SK-N-SH (cell line): ENCODE results near the gene FAF2. TPM values are rescaled to one million over a fixed set of nuclear protein-coding genes. Genes with fewer than 3 reads are reported as not detected.

Experiments used
- CTCF ChIA-PET: fragments of 300-600, 350-600 bp; formaldehyde crosslinking; extraction: SDS; loops from one replicate; lab custom pipeline; 2021; lab: Yijun Ruan, JAX
- POLR2A ChIA-PET: fragments of 350-600 bp; sonication (Branson Sonifier 250); formaldehyde crosslinking; extraction: SDS; loops from one replicate; lab custom pipeline; 2020; ENCODE audit warnings: antibody characterized with exemption, inconsistent platforms; lab: Yijun Ruan, JAX
- DNase-seq: peaks from one replicate; pipeline ENCODE4 v3.0.0; 2012
- H2AFZ ChIP-seq: fragments of 200-600 bp; sonication (generic); 2 replicates; pipeline ENCODE4 v1.8.1; 2016; ENCODE audit warnings: antibody characterized with exemption, mild to moderate bottlenecking, low read depth
- H3F3A ChIP-seq: fragments of 200-600 bp; sonication (generic); replicated peaks from 2 replicates; pipeline ENCODE3; 2016; ENCODE audit warnings: antibody characterized with exemption, mild to moderate bottlenecking; ENCODE audit not compliant: insufficient read depth
- H3K27ac ChIP-seq, 2 experiments: fragments of 200-500 bp in 1 of 2; fragments of 200-600 bp in 1 of 2; sonication (Bioruptor generic) in 1 of 2; sonication (generic), shearing (Covaris generic) in 1 of 2; 2 replicates each; pipeline versions ENCODE4 v1.5.1 to v1.6.1; 2014 to 2016; ENCODE audit warnings: low read depth in 2 of 2, inconsistent platforms in 1 of 2, low read length in 1 of 2, mild to moderate bottlenecking in 1 of 2, mixed read lengths in 1 of 2
- H3K27me3 ChIP-seq: fragments of 200-600 bp; sonication (generic), shearing (Covaris generic); 2 replicates; pipeline ENCODE4 v1.6.1; 2016; ENCODE audit warnings: mixed run types; ENCODE audit not compliant: insufficient read depth
- H3K36me3 ChIP-seq, 2 experiments: fragments of 200-500 bp in 1 of 2; fragments of 200-600 bp in 1 of 2; sonication (Bioruptor generic) in 1 of 2; sonication (generic) in 1 of 2; replicated peaks in 1 of 2; 2 replicates each; pipeline versions ENCODE3 to v1.5.1; 2014 to 2016; ENCODE audit warnings: low read length in 1 of 2, mild to moderate bottlenecking in 1 of 2; ENCODE audit not compliant: insufficient read depth in 2 of 2, control insufficient read depth in 1 of 2
- H3K4me1 ChIP-seq, 2 experiments: fragments of 200-500 bp in 1 of 2; fragments of 200-600 bp in 1 of 2; sonication (Bioruptor generic) in 1 of 2; sonication (generic), shearing (Covaris generic) in 1 of 2; 2 replicates each; pipeline versions ENCODE4 v1.5.1 to v1.6.1; 2014 to 2016; ENCODE audit warnings: low read depth in 1 of 2, low read length in 1 of 2, mixed run types in 1 of 2; ENCODE audit not compliant: insufficient read depth in 2 of 2, control insufficient read depth in 1 of 2
- H3K4me2 ChIP-seq: fragments of 200-600 bp; sonication (generic), shearing (Covaris generic); 2 replicates; pipeline ENCODE4 v1.6.1; 2017; ENCODE audit warnings: mixed run types
- H3K4me3 ChIP-seq, 2 experiments: fragments of 200-500 bp in 1 of 2; fragments of 200-600 bp in 1 of 2; sonication (Bioruptor generic) in 1 of 2; sonication (generic), shearing (Covaris generic) in 1 of 2; 2 replicates each; pipeline versions ENCODE4 v1.5.1 to v1.8.1; 2014 to 2016; ENCODE audit warnings: low read depth in 2 of 2, inconsistent platforms in 1 of 2, low read length in 1 of 2, mild to moderate bottlenecking in 1 of 2, mixed read lengths in 1 of 2, moderate library complexity in 1 of 2
- H3K79me2 ChIP-seq: fragments of 200-600 bp; sonication (generic); 2 replicates; pipeline ENCODE4 v1.8.1; 2017; ENCODE audit warnings: mild to moderate bottlenecking; ENCODE audit not compliant: insufficient read depth
- H3K9ac ChIP-seq: fragments of 200-600 bp; sonication (generic); 2 replicates; pipeline ENCODE4 v1.6.1; 2017; ENCODE audit warnings: mixed run types
- H3K9me2 ChIP-seq: fragments of 200-600 bp; sonication (generic); 2 replicates; pipeline ENCODE4 v1.6.1; 2017; ENCODE audit warnings: mixed run types
- H3K9me3 ChIP-seq: fragments of 200-600 bp; sonication (generic); 2 replicates; pipeline ENCODE4 v1.6.1; 2017; ENCODE audit warnings: mixed run types, mild to moderate bottlenecking, moderate library complexity
- H4K20me1 ChIP-seq: fragments of 200-600 bp; sonication (generic); 2 replicates; pipeline ENCODE4 v1.6.1; 2017; ENCODE audit warnings: mild to moderate bottlenecking, mixed run types; ENCODE audit not compliant: insufficient read depth
- FOXJ3 ChIP-seq: sonication (generic); formaldehyde crosslinking; IDR thresholded peaks from 2 replicates; pipeline ENCODE4 v1.5.1; 2020; ENCODE audit warnings: mild to moderate bottlenecking, missing genetic modification reagents
- GABPA ChIP-seq: IDR thresholded peaks from 2 replicates; pipeline ENCODE4 v1.4.0; 2012; ENCODE audit warnings: low read depth, mild to moderate bottlenecking
- PBX3 ChIP-seq: IDR thresholded peaks from 2 replicates; pipeline ENCODE4; 2012
- RAD21 ChIP-seq: IDR thresholded peaks from 2 replicates; pipeline ENCODE4 v1.6.1; 2012; ENCODE audit warnings: mild to moderate bottlenecking, low read length
- REST ChIP-seq: IDR thresholded peaks from 2 replicates; pipeline ENCODE4 v1.6.1; 2012; ENCODE audit warnings: mild to moderate bottlenecking, low read depth, low read length, moderate library complexity
- USF1 ChIP-seq: IDR thresholded peaks from 2 replicates; pipeline ENCODE4 v1.4.0; 2012; ENCODE audit warnings: low read depth, borderline replicate concordance
- WGBS: methylation state at CpG from one replicate; pipeline ENCODE4 v1.1.6; 2017; ENCODE audit warnings: low lambda C conversion rate; 5-methylcytosine and 5-hydroxymethylcytosine counted together
- polyA plus RNA-seq, 3 experiments: library from polyadenylated mRNA; depleted of rRNA; stranded (reverse); fragments of >200 nt; gene quantifications; 2 replicates each; pipeline ENCODE4 v1.2.3, GENCODE V29; 2012

FAF2 gene
- polyA plus RNA-seq, 1 of the 3 experiments (the other 2 are of a cell fraction) = 25.5 TPM

GRCh38 chr5:176521699-176522263 lies 73.6 kb downstream of the FAF2 start (continued):
- TF ChIP-seq REST (no peak), PBX3 (no peak), RAD21 (no peak), USF1 (no peak)
- TF ChIP-seq, all 33 proteins: peak for 0

GRCh38 chr5:176524138-176524537 lies 76.0 kb downstream of the FAF2 start:
- POLR2A ChIA-PET = no interaction called here

More at GRCh38 chr5:176524138-176524537, 76.0 kb downstream of the FAF2 start:
- H3K9ac ChIP-seq = no peak overlapping the region
- no peak overlapping the region for H3K4me3 ChIP-seq
- H3K9me2 ChIP-seq = no peaks in the 10 kb centered on the region
- no peak overlapping the region for H3K4me2 ChIP-seq
- CTCF ChIA-PET = interaction anchor here (1.4 kb wide), 1 partner anchor 8 kb away, joined by 4 read pairs; no protein-coding TSS in a partner anchor
- no peak overlapping the region for H3K27ac ChIP-seq
- H3F3A ChIP-seq = peaks cover 3% of the 10 kb centered on the region
- H3K9me3 ChIP-seq = no peaks in the 10 kb centered on the region
- no peaks in the 10 kb centered on the region for H3K4me1 ChIP-seq
- no peak overlapping the region for H2AFZ ChIP-seq
- no peaks in the 10 kb centered on the region for H3K79me2 ChIP-seq
- 93% methylated on average over 6 of the region's 6 CpGs for WGBS
- no peaks in the 10 kb centered on the region for H3K27me3 ChIP-seq
- TF ChIP-seq PBX3 = no peak
- no peak for TF ChIP-seq GABPA
- no peak for TF ChIP-seq FOXJ3 (CRISPR knock-in tag)
- TF ChIP-seq, all 33 proteins: peak for 0
- peaks cover 0 to 23% of the 10 kb centered on the region in 2 experiments for H3K36me3 ChIP-seq
- DNase-seq = no peak
- H4K20me1 ChIP-seq = no peaks in the 10 kb centered on the region
